ENCODE measurements around the gene DPP4. TPM values are rescaled to one million over a fixed set of nuclear protein-coding genes. Genes with fewer than 3 reads are reported as not detected.

Gene DPP4
- total and polyA plus RNA-seq, 11 donors: 3.4 to 16.1 (median 7.4) TPM

GRCh38 chr2:162060532-162060931 is 13.5 kb downstream of the DPP4 start:
- intact Hi-C loops (cut with DNase I): loop anchor here in 2 of 10 donors (10.0 kb wide), 2 partner anchors 46 to 54 kb away; no protein-coding TSS in a partner anchor
- Histone ChIP-seq H3K36me3 (no peaks in the 10 kb centered on the region), H3K27me3 (no peaks in the 10 kb centered on the region), H3K27ac (no peak overlapping the region), H3K4me1 (peaks cover 0 to 7% (median 0%) of the 10 kb centered on the region in 12 donors), H3K4me3 (no peak overlapping the region), H3K9me3 (peaks cover 0 to 18% (median 10%) of the 10 kb centered on the region in 12 donors)
- whole genome bisulfite sequencing, 4 donors: 55 to 63% (median 60%) methylated on average over 2 of the region's 2 CpGs
- no peak for TF ChIP-seq POLR2A (IDR thresholded peaks at IDR 0.05)
- ATAC-seq: no peak
- no peak for DNase-seq

GRCh38 chr2:162058973-162059668 is 14.9 kb downstream of the DPP4 start:
- DNase-seq (no peak), ATAC-seq (peak in 2 of 4 donors; percentile 62 to 74)
- WGBS, 4 donors: 62 to 72% (median 68%) methylated on average over 8 of the region's 8 CpGs
- H3K4me1 ChIP-seq: peaks cover 0 to 7% (median 0%) of the 10 kb centered on the region in 12 donors
- H3K27ac ChIP-seq: peak overlapping the region in 3 of 12 donors; percentile 1 to 28 (median 23)
- H3K4me3 ChIP-seq: peak overlapping the region in 1 of 12 donors; percentile 3
- no peaks in the 10 kb centered on the region for H3K27me3 ChIP-seq
- no peaks in the 10 kb centered on the region for H3K36me3 ChIP-seq
- H3K9me3 ChIP-seq: peaks cover 0 to 18% (median 10%) of the 10 kb centered on the region in 12 donors
- intact Hi-C loops (cut with DNase I): no loop called here
- TF ChIP-seq CTCF (IDR thresholded peaks at IDR 0.05) (no peak), POLR2A (IDR thresholded peaks at IDR 0.05) (no peak)

GRCh38 chr2:162057426-162057825 is 16.6 kb downstream of the DPP4 start:
- no peak for TF ChIP-seq CTCF (IDR thresholded peaks at IDR 0.05)
- TF ChIP-seq POLR2A (IDR thresholded peaks at IDR 0.05): no peak
- WGBS, 4 donors: 71 to 89% (median 79%) methylated on average over 1 of the region's 1 CpG
- Histone ChIP-seq H3K27ac (no peak overlapping the region), H3K27me3 (no peaks in the 10 kb centered on the region), H3K9me3 (peaks cover 0 to 17% (median 10%) of the 10 kb centered on the region in 12 donors), H3K36me3 (no peaks in the 10 kb centered on the region), H3K4me3 (no peak overlapping the region), H3K4me1 (peaks cover 0 to 7% (median 0%) of the 10 kb centered on the region in 12 donors)
- DNase-seq (no peak), ATAC-seq (no peak)
- intact Hi-C loops (cut with DNase I): no loop called here

GRCh38 chr2:162056796-162057399 is 17.1 kb downstream of the DPP4 start:
- H3K27me3 ChIP-seq: no peaks in the 10 kb centered on the region
- no peak for DNase-seq
- H3K4me3 ChIP-seq: no peak overlapping the region
- ATAC-seq: no peak
- peaks cover 0 to 7% (median 0%) of the 10 kb centered on the region in 12 donors for H3K4me1 ChIP-seq
- peaks cover 0 to 17% (median 10%) of the 10 kb centered on the region in 12 donors for H3K9me3 ChIP-seq
- H3K27ac ChIP-seq: no peak overlapping the region
- no peak for TF ChIP-seq CTCF (IDR thresholded peaks at IDR 0.05)
- TF ChIP-seq POLR2A (IDR thresholded peaks at IDR 0.05): no peak
- intact Hi-C loops (cut with DNase I): no loop called here
- 49 to 100% (median 82%) methylated on average over 1 to 2 of the region's 2 CpGs for WGBS, 4 donors
- H3K36me3 ChIP-seq: no peaks in the 10 kb centered on the region
